GM12892 (cell line): ENCODE results near the gene NARF.
A peak's percentile ranks its signal among the peaks of the same experiment; 100 is the strongest.

Source experiments
- POLR2A ChIP-seq: IDR thresholded peaks from 2 replicates; pipeline ENCODE4 v1.6.1; 2011; ENCODE audit warnings: low read depth, low read length, control low read depth
- POLR2AphosphoS5 ChIP-seq: IDR thresholded peaks from 2 replicates; pipeline ENCODE4 v1.6.1; 2011; ENCODE audit warnings: low read depth, low read length, control low read depth

DNA sequence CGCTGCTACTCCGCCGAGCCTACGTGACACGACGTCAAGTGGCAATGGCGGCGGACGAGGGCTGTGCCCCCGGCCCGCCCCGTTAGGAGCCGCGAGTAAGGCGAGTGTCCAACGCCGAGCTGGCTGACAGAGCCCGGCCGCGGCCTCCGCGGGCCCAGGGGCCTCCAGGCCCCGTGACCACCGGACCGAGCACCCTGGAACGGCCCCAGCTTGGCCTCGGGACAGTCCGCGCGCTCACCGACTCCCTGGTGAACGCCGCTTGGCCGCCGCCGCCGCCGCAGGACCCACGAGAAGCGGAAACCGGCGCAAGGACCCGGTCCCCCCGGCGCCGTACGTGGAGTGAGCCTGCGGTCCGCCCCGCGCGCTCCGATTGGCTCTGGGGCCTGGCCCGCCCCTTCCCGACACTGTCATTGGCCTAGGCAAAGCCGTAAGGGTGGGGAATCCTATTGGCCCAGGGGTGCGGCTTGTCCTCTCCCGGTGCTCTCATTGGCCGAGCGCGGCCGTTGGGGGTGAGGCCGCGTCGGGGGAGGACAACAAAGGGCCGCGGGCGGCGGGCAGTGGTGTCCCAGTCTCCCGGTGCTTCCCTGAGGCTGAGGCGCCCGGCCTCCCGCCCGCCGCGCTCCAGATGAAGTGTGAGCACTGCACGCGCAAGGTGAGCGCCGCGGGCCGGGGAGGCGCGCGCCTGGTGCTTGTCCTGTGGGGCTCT, at the start of gene NARF:
- peak; percentile 87 for TF ChIP-seq POLR2AphosphoS5
- peak; percentile 90; the same call in 1 of the 2 replicates for TF ChIP-seq POLR2A
